T-cell (primary cell): ENCODE data around the gene ESR1. TPM values are rescaled to one million over a fixed set of nuclear protein-coding genes. Genes with fewer than 3 reads are reported as not detected.

Source experiments
- ATAC-seq, 4 experiments: fragments of 200-7000 bp in 3 of 4; fragments of 150-1000 bp in 1 of 4; cut with Tn5 transposase; replicated peaks in 1 of 4; 1 replicate in 3 of 4; 2 replicates in 1 of 4; pipeline ENCODE4 v1.10.0; 2021; ENCODE audit warnings: moderate library complexity in 3 of 4, mild to moderate bottlenecking in 2 of 4, moderate number of reproducible peaks in 1 of 4
- CTCF ChIA-PET, 2 donors: fragments of 300-600 bp; sonication (Branson Sonifier 250); formaldehyde crosslinking; loops; one replicate each; lab custom pipeline; 2022; ENCODE audit warnings: antibody characterized with exemption in 2 of 2; lab: Charles Lee
- POLR2A ChIA-PET, 2 donors: fragments of 300-600 bp; sonication (Branson Sonifier 250); formaldehyde crosslinking; loops; one replicate each; lab custom pipeline; 2022; ENCODE audit warnings: antibody characterized with exemption in 2 of 2; lab: Charles Lee
- DNase-seq, 35 experiments: peaks; one replicate each; pipeline versions ENCODE4 v3.0.0 to v3.0.0-alpha.2; 2013 to 2023
- H3K27ac ChIP-seq: one replicate; pipeline ENCODE4 v1.5.1; 2013; ENCODE audit warnings: low read length
- H3K27me3 ChIP-seq, 2 experiments: replicated peaks in 1 of 2; 1 replicate in 1 of 2; 2 replicates in 1 of 2; pipeline versions ENCODE4 v1.6.1 to v1.7.0; 2013; ENCODE audit warnings: low read length in 1 of 2, mixed read lengths in 1 of 2; ENCODE audit not compliant: control insufficient read depth in 2 of 2, insufficient read depth in 2 of 2; ENCODE audit errors: extremely low read depth in 1 of 2
- H3K36me3 ChIP-seq, 2 donors: 1 replicate in 1 of 2; 2 replicates in 1 of 2; pipeline versions ENCODE4 v1.6.1 to v1.7.0; 2013; ENCODE audit warnings: low read length in 1 of 2; ENCODE audit not compliant: control insufficient read depth in 2 of 2, insufficient read depth in 1 of 2; ENCODE audit errors: extremely low read depth in 1 of 2
- H3K4me1 ChIP-seq, 2 experiments: 1 replicate in 1 of 2; 2 replicates in 1 of 2; pipeline versions ENCODE4 v1.6.1 to v1.7.0; 2013; ENCODE audit warnings: low read length in 2 of 2, mixed read lengths in 1 of 2; ENCODE audit not compliant: insufficient read depth in 2 of 2, control insufficient read depth in 1 of 2; ENCODE audit errors: extremely low read depth in 1 of 2
- H3K4me3 ChIP-seq, 2 donors: 1 replicate in 1 of 2; 2 replicates in 1 of 2; pipeline versions ENCODE4 v1.5.1 to v1.7.0; 2013; ENCODE audit warnings: mild to moderate bottlenecking in 2 of 2, low read length in 1 of 2, moderate library complexity in 1 of 2; ENCODE audit not compliant: control insufficient read depth in 1 of 2; ENCODE audit errors: extremely low read depth in 1 of 2
- H3K9me3 ChIP-seq: 2 replicates; pipeline ENCODE4 v1.7.0; 2013
- H3K27ac Mint-ChIP-seq, 2 donors: one replicate each; pipeline ENCODE4 v1.8.0; 2020 to 2021; ENCODE audit warnings: mild to moderate bottlenecking in 2 of 2, mixed read lengths in 2 of 2
- H3K27me3 Mint-ChIP-seq, 2 donors: one replicate each; pipeline ENCODE4 v1.8.0; 2021 to 2022; ENCODE audit warnings: mixed read lengths in 2 of 2
- H3K36me3 Mint-ChIP-seq: one replicate; pipeline ENCODE4 v1.8.0; 2021; ENCODE audit warnings: mixed read lengths
- H3K4me1 Mint-ChIP-seq, 3 donors: one replicate each; pipeline ENCODE4 v1.8.0; 2020 to 2022; ENCODE audit warnings: mixed read lengths in 3 of 3, mild to moderate bottlenecking in 1 of 3
- H3K4me3 Mint-ChIP-seq, 3 donors: one replicate each; pipeline ENCODE4 v1.8.0; 2020 to 2022; ENCODE audit warnings: mild to moderate bottlenecking in 3 of 3, mixed read lengths in 3 of 3, moderate library complexity in 3 of 3
- H3K9me3 Mint-ChIP-seq, 3 donors: one replicate each; pipeline ENCODE4 v1.8.0; 2020 to 2022; ENCODE audit warnings: mixed read lengths in 3 of 3
- WGBS: methylation state at CpG from one replicate; pipeline ENCODE4 v1.1.5; 2013; ENCODE audit warnings: missing lambda C conversion rate; ENCODE audit not compliant: insufficient coverage; 5-methylcytosine and 5-hydroxymethylcytosine counted together
- total RNA-seq, 35 experiments: library from RNA in 6 of 35; stranded (reverse) in 6 of 35; fragments of 120-200 nt in 1 of 35; gene quantifications; one replicate each; pipeline versions ENCODE4 v1.2.1 to v1.2.4 and lab custom pipeline; 2013 to 2026

The ESR1 gene
- total RNA-seq, 5 donors from 2014 or later (not counting 1 experiment from before 2014, with no cell fraction given): 1.5 to 7.3 (median 5.8) TPM

DNA sequence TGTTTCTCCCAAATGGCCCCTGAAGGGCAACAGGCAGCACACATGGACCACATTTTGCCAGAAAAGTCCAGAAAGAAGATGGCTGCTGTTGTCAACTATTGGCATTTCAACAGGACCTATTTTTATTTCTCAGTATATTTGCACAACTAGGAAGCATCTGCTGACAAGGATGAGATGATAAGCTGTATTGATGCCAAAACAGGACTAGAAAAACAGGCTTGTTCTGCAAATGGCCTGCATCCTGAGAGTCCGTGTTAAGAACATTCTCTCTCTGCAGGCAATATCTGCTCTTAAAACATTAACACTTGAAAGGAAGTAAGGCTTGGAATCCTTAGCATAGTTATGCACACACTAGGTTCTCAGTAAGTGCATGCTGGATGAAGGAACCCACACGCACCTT, 283.7 kb downstream of the ESR1 start:
- no peak for ATAC-seq
- Histone ChIP-seq H3K9me3 (no peaks in the 10 kb centered on the region), H3K36me3 (no peaks in the 10 kb centered on the region), H3K4me3 (no peak overlapping the region), H3K4me1 (no peaks in the 10 kb centered on the region), H3K27me3 (no peaks in the 10 kb centered on the region), H3K27ac (no peak overlapping the region)
- DNase-seq: no peak
- H3K4me3 Mint-ChIP-seq: no peak overlapping the region
- H3K4me1 Mint-ChIP-seq: no peaks in the 10 kb centered on the region
- ChIA-PET POLR2A (no interaction called here), CTCF (no interaction called here)
- H3K27ac Mint-ChIP-seq: no peak overlapping the region
- H3K27me3 Mint-ChIP-seq: no peaks in the 10 kb centered on the region
- no peaks in the 10 kb centered on the region for H3K36me3 Mint-ChIP-seq
- 80% methylated on average over 2 of the region's 2 CpGs for WGBS
- H3K9me3 Mint-ChIP-seq: no peaks in the 10 kb centered on the region

DNA sequence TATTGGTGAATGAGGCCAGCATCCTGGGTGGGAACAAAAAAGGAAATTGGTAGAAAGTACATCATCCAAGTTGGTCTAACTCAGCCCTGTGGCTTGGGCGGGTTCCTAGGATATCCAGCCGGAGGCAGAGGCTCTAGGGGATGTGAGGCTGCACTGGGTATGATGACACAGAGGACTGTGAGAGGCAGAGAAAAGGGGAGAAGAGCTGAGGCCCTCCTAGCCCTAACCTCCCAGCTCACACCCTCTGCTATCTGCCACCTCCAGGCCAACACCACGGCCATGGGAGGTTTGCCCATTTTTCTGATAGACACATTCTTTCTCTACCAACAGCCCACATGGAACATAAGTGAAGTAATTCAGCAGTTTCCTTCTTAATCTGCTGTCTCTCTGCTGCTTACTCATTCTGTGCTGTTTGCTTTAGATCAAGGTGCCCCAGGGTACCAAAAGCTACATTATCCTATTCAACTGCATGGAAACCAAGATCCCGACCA, 284.4 kb downstream of the ESR1 start:
- H3K4me3 ChIP-seq: no peak overlapping the region
- ChIA-PET CTCF (no interaction called here), POLR2A (no interaction called here)
- H3K27me3 Mint-ChIP-seq: no peaks in the 10 kb centered on the region
- H3K4me3 Mint-ChIP-seq: no peak overlapping the region
- H3K4me1 ChIP-seq: no peaks in the 10 kb centered on the region
- no peaks in the 10 kb centered on the region for H3K9me3 ChIP-seq
- no peaks in the 10 kb centered on the region for H3K27me3 ChIP-seq
- no peaks in the 10 kb centered on the region for H3K36me3 Mint-ChIP-seq
- no peak for DNase-seq
- H3K27ac Mint-ChIP-seq: no peak overlapping the region
- H3K27ac ChIP-seq: no peak overlapping the region
- WGBS: 50% methylated on average over 1 of the region's 4 CpGs
- ATAC-seq: no peak
- H3K9me3 Mint-ChIP-seq: no peaks in the 10 kb centered on the region
- no peaks in the 10 kb centered on the region for H3K36me3 ChIP-seq
- no peaks in the 10 kb centered on the region for H3K4me1 Mint-ChIP-seq

DNA sequence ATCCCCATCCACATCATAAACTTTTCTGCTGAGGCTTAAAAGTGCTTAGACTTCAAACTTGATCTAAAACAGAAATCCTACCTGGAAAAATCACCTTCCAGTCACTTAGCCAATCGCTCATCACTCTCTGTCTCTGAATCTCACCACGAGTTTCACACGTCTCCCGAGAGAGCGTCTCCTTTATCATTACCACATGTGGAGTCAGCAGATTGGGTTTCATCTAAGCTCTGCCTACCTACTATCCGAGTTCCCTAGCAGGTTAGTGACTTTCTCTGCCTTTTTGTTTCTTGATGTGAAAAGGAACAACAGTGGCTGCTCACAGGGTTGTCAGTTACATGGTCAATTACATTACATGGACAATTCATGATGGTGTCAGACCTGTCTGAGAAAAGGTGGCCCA, 286.2 kb downstream of the ESR1 start:
- Histone ChIP-seq H3K4me1 (no peaks in the 10 kb centered on the region), H3K36me3 (peaks cover 0 to 3% of the 10 kb centered on the region in 2 donors), H3K4me3 (no peak overlapping the region), H3K9me3 (no peaks in the 10 kb centered on the region), H3K27ac (no peak overlapping the region), H3K27me3 (no peaks in the 10 kb centered on the region)
- CTCF ChIA-PET: no interaction called here
- H3K4me3 Mint-ChIP-seq: no peak overlapping the region
- ATAC-seq (no peak), DNase-seq (no peak)
- H3K27ac Mint-ChIP-seq: no peak overlapping the region
- POLR2A ChIA-PET: no interaction called here
- no peaks in the 10 kb centered on the region for H3K9me3 Mint-ChIP-seq
- H3K27me3 Mint-ChIP-seq: no peaks in the 10 kb centered on the region
- WGBS: 64% methylated on average over 5 of the region's 6 CpGs
- no peaks in the 10 kb centered on the region for H3K4me1 Mint-ChIP-seq
- no peaks in the 10 kb centered on the region for H3K36me3 Mint-ChIP-seq

DNA sequence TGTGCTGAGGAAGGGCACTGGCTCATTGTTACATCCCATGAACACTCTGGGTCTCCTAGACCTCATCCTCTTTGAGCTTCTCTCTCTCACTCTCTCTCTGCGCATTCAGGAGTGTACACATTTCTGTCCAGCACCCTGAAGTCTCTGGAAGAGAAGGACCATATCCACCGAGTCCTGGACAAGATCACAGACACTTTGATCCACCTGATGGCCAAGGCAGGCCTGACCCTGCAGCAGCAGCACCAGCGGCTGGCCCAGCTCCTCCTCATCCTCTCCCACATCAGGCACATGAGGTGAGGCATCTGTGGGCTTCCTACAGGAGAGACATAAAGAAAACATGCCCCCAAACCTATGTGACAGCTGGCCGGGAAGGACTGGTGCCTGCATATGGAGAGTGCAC, 286.8 kb downstream of the ESR1 start:
- DNase-seq (no peak), ATAC-seq (no peak)
- whole genome bisulfite sequencing: 93% methylated on average over 4 of the region's 4 CpGs
- Mint-ChIP-seq H3K4me1 (no peaks in the 10 kb centered on the region), H3K9me3 (no peaks in the 10 kb centered on the region), H3K27ac (no peak overlapping the region), H3K4me3 (no peak overlapping the region), H3K27me3 (no peaks in the 10 kb centered on the region), H3K36me3 (no peaks in the 10 kb centered on the region)
- no peaks in the 10 kb centered on the region for H3K9me3 ChIP-seq
- peaks cover 0 to 6% of the 10 kb centered on the region in 2 donors for H3K36me3 ChIP-seq
- no peak overlapping the region for H3K27ac ChIP-seq
- no peaks in the 10 kb centered on the region for H3K27me3 ChIP-seq
- CTCF ChIA-PET: no interaction called here
- H3K4me1 ChIP-seq: no peaks in the 10 kb centered on the region
- H3K4me3 ChIP-seq: no peak overlapping the region
- POLR2A ChIA-PET: no interaction called here

DNA sequence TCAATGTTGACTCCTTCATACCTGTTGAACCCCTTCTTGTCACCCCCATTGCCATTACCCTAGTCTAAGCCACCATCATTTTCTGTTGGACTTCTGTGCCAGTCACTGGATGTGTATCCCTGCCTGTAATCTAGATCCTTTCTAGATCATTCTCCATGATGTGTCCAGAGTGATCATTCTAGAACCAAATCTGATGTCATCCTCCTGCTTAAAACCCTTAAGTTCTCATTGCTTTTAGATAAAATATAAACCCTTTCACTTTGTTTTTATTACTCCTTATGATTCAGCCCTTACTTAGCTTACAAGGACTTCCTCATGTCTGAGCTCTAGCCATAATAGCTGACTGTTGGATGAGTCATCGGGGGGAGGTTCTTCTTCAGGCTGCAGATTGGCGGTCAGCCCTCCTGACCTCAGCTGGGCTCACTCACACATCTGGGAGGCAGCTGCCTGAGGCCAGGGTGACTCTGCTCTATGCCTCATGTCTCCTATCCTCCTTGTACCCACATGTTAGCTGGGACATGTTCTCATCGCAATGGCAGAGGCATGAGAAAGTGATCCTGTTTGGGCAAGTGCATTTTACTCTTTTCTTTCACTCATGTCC, 287.6 kb downstream of the ESR1 start:
- no peaks in the 10 kb centered on the region for H3K4me1 ChIP-seq
- H3K4me3 ChIP-seq: no peak overlapping the region
- no peaks in the 10 kb centered on the region for H3K27me3 Mint-ChIP-seq
- no peaks in the 10 kb centered on the region for H3K9me3 ChIP-seq
- H3K4me1 Mint-ChIP-seq: no peaks in the 10 kb centered on the region
- H3K27ac ChIP-seq: no peak overlapping the region
- no peaks in the 10 kb centered on the region for H3K27me3 ChIP-seq
- peaks cover 0 to 6% of the 10 kb centered on the region in 2 donors for H3K36me3 ChIP-seq
- H3K9me3 Mint-ChIP-seq: no peaks in the 10 kb centered on the region
- WGBS: 78% methylated on average over 2 of the region's 3 CpGs
- CTCF ChIA-PET: interaction anchor here in 1 of 2 donors (0.6 kb wide), 1 partner anchor 12 kb away, joined by 3 read pairs; no protein-coding TSS in a partner anchor
- ATAC-seq: peak in 1 of 4 experiments; percentile 46
- H3K27ac Mint-ChIP-seq: no peak overlapping the region
- no peak overlapping the region for H3K4me3 Mint-ChIP-seq
- POLR2A ChIA-PET: interaction anchor here in 1 of 2 donors (0.5 kb wide), 1 partner anchor 202 kb away, joined by 5 read pairs; no protein-coding TSS in a partner anchor
- DNase-seq: peak in 1 of 35 experiments; percentile 17
- H3K36me3 Mint-ChIP-seq: no peaks in the 10 kb centered on the region

DNA sequence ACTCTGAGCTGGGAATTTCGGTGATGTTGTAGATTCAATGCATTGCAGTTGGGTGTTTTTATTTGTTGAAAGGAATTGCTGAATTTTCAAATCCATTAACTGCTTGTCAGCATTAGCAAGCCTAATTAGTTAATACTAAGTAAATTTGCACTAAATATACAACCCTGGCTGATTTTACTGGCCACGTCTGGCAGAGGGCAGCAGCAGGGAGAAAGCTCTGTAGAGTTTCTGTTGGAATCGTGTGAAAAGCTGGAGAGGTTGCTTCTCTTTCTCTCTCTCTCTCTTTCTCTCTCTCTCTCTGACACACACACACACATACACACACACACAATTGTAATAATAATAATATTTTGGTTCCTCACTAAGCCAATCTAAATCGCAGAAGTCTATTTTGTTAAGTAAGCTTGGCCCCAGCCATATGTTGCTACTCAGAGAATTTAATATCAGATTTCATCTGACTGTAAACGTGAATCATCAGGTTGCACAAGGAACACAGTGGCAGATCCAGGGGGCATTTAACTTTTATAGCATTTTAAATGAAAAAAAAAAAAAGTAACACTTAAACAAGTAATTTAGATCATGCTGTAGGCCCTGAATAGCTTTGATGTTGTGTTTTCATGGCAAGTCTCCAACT, 289.5 kb downstream of the ESR1 start:
- Mint-ChIP-seq H3K4me1 (no peaks in the 10 kb centered on the region), H3K4me3 (no peak overlapping the region), H3K27ac (no peak overlapping the region), H3K27me3 (no peaks in the 10 kb centered on the region), H3K36me3 (no peaks in the 10 kb centered on the region), H3K9me3 (no peaks in the 10 kb centered on the region)
- no peak for ATAC-seq
- Histone ChIP-seq H3K9me3 (no peaks in the 10 kb centered on the region), H3K4me1 (no peaks in the 10 kb centered on the region), H3K4me3 (no peak overlapping the region), H3K36me3 (peaks cover 0 to 6% of the 10 kb centered on the region in 2 donors), H3K27ac (no peak overlapping the region), H3K27me3 (no peaks in the 10 kb centered on the region)
- CTCF ChIA-PET: no interaction called here
- WGBS: no CpG with 5 or more reads among the region's 5 CpGs
- POLR2A ChIA-PET: interaction anchor here in 1 of 2 donors (0.6 kb wide), 1 partner anchor 1619 kb away, joined by 4 read pairs; no protein-coding TSS in a partner anchor
- DNase-seq: no peak
